D341Med (cell line): ENCODE measurements around the gene GOLGA8B.
"Not testable (repeated sequence)": the region's sequence is repeated elsewhere in the genome, so short reads cannot be mapped to it uniquely, and the experiment has no call there.

ENCODE experiments used
- DNase-seq: peaks from one replicate; pipeline ENCODE4 v3.0.0; 2012; ENCODE audit warnings: low spot score

The GOLGA8B gene

DNA sequence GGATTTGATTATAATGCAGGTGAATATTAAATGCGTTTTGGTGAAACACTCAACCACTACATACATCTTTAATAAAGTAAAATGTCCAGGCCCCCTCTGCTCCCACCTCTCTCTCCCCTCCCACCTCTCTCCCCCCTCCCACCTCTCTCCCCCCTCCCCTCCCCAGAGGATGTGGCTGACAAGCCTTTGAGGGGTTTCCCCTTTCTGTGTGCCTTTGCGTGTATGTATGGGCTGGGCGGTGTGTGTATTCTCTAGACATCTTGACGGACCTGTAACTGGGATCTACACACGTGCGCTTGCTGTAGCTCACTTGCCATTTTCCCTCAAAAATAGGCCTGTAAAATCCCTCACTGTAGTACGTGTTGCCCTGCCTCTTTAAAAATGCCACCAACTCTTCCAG is 28.3 kb downstream of the GOLGA8B start:
- not testable (repeated sequence) for DNase-seq

DNA sequence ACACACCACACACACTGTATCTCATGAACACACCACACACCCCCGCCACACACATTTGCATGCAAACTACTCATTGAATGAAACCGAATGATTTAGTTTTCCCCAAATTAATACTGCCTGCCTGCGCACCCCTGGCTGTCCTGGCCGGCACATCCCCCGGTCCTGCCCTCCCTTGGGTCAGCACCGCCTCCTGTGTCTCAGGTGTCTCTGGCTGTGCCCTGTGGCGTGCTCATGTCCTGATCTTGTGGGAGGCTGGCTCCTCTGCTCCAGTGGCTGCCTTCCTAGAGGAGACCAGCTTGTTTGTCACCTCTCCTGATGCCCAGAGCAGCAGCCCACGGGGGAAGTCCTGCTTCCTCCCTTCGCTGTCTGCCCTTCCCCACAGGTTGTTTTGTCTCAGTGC is 28.7 kb downstream of the GOLGA8B start:
- not testable (repeated sequence) for DNase-seq

DNA sequence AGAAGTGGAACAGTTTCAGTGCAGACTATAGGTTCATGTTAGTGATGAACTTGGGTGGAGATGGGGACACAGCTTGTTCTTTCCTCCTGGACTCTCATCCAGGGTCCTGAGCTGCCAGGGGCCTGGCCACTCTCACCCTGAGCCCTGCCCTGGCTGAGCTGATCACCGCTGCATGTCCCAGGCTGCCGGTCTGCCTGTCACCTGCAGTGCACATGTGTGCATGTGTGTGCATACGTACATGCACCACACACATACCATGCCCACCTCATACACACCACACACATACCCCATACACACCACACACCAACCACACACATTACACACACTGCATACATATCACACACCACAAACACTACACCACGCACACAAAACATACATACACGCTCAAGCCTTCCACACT is 29.3 kb downstream of the GOLGA8B start:
- DNase-seq, result not testable (repeated sequence)

DNA sequence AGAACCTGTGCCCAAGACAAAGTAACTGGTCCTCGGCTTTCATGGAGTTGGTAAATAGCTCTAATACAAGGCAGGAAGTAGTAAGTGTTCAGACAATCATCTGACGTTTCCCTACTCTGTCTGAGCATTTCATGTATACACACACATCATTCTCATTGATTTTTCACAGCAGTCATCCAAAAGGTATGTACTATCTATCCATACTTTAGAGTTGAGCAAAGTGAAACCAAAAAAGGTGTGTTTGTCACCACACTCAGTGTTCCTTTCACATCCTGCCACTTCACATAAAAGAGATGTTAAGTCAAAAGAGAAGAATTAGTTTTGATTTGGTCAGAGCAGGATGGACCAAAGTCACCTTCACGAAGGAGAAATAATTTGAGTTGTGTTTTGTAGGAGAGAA is 33.3 kb downstream of the GOLGA8B start:
- DNase-seq, result not testable (repeated sequence)

DNA sequence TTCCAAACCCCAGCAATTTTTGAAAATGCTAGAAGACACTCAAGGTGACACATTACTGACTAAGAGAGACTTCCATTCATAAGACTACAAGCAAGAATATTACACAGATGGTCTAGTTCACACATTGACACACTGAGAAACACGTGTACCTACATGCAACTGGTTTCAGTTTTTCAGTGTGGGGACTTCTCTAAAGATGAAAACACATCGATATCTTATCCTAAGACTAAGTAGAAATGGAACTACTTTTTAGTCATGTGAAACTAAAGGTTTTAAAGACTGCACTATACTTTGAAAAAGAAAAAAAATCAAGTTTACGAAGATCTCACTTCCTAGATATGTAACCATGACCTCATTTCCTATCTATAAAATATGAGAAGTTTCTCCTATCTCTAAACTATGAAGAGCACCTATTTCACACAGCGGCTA is 34.1 kb downstream of the GOLGA8B start:
- DNase-seq, result not testable (repeated sequence)

DNA sequence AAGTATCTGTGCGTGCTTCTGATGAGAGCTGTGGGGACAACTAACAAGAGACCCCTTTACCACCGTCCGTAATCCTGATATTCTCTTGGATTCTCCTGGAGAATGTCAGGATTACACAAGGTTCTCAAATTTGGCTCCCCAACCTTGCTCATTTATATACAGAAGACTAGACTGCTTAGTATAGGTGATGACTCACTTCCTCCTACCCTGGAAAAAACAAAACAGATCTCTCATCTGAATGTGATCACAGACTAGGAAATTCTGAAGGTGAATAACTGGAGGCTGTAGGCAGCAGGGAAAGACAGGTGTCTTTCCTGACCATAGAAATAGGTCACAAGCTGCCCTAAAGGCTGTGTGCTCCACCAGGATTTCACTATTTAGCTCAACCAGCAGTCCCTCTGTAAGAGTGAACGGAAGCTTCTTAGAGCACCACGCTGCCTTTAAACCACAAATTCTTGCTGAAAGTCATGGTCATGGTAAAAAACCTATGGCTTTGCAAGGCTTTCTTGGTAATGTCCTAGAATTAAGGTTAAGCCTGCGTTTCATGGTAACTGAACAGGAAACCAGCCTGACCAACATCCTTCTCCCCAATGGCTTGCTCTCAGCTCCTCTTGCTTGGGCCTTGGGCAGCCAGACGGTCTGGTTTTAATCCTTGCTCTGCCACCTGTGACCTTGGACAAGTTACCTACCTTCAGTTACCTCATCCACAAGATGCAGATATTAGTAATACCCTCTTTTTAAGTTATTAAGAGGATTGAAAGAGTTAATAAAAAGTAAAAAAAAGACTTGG is 39.4 kb downstream of the GOLGA8B start:
- not testable (repeated sequence) for DNase-seq

DNA sequence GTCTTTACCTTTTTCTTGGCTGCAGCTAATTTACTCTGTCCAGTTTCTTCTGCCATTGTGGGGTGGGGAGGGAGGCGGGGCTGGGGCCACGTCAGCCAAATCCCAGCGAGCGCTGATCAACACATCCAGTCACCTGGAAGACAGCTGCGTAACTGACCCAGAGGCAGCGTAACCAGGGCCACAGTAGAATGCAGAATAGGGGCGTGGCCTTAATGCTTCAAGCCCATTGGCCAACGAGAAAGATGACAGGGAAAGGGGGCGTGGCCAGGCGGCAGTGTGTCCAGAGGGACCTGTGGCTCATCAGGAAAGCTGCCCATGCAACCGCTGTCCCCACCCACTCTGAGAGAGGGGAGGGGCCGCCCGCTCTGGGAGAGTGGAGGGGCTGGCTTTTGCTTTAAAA is 47.6 kb downstream of the GOLGA8B start:
- not testable (repeated sequence) for DNase-seq
